ENCODE results near the gene TNNC2. TPM values are rescaled to one million over a fixed set of nuclear protein-coding genes. Genes with fewer than 3 reads are reported as not detected.

Gene TNNC2
- total and polyA plus RNA-seq, 9 of the 15 experiments (the other 6 are each of a cell fraction or from before 2014, with no cell fraction given): not detected

GRCh38 chr20:45850926-45851325, 23.8 kb upstream of the TNNC2 start (continued):
- no peak for TF ChIP-seq NFXL1 (CRISPR knock-in tag; IDR thresholded peaks at IDR 0.05)
- TF ChIP-seq MAFK (IDR thresholded peaks at IDR 0.05; ENCODE audit: low read length): no peak
- no peak for TF ChIP-seq FOXP4 (CRISPR knock-in tag; IDR thresholded peaks at IDR 0.05; ENCODE audit: borderline replicate concordance)
- TF ChIP-seq NR2C2 (CRISPR knock-in tag; IDR thresholded peaks at IDR 0.05): no peak
- 0 out of 2 replicates have a peak, but pooled peaks have one; percentile 26 for TF ChIP-seq NR2C2 (tag; IDR thresholded peaks at IDR 0.05)
- TF ChIP-seq CBX5 (IDR thresholded peaks at IDR 0.05; ENCODE audit: borderline replicate concordance, low read depth): no peak
- no peak for TF ChIP-seq ETV1 (tag; conservative IDR thresholded peaks at IDR 0.05; ENCODE audit: low read depth)
- TF ChIP-seq KLF1 (tag; IDR thresholded peaks at IDR 0.05): no peak
- TF ChIP-seq EHMT2 (IDR thresholded peaks at IDR 0.05): peak; percentile 70; the same call in 1 of the 2 replicates
- TF ChIP-seq TRIM24 (IDR thresholded peaks at IDR 0.05): peak; percentile 43 to 46; a peak in 1 of 4 replicates
- no peak for TF ChIP-seq FOXJ2 (tag; IDR thresholded peaks at IDR 0.05)
- no peak for TF ChIP-seq ZNF436 (CRISPR knock-in tag; IDR thresholded peaks at IDR 0.05)
- no peak for TF ChIP-seq RFX5 (IDR thresholded peaks at IDR 0.05; ENCODE audit: low read depth, low read length)
- TF ChIP-seq ATF7 (IDR thresholded peaks at IDR 0.05): no peak
- TF ChIP-seq ESRRB (CRISPR knock-in tag; IDR thresholded peaks at IDR 0.05; ENCODE audit: borderline replicate concordance): no peak
- TF ChIP-seq RREB1 (CRISPR knock-in tag; IDR thresholded peaks at IDR 0.05): no peak
- no peak for TF ChIP-seq FOS (IDR thresholded peaks at IDR 0.05; ENCODE audit: extremely low read depth, insufficient read length)
- no peak for TF ChIP-seq ZNF449 (CRISPR knock-in tag; IDR thresholded peaks at IDR 0.05)
- TF ChIP-seq XRCC3 (IDR thresholded peaks at IDR 0.05): no peak
- TF ChIP-seq MTA2 (IDR thresholded peaks at IDR 0.05; ENCODE audit: low read depth): peak; percentile 59; the same call in 1 of the 2 replicates
- no peak for TF ChIP-seq CHD1 (IDR thresholded peaks at IDR 0.05; ENCODE audit: low read length)
- no peak for TF ChIP-seq ZBTB8A (IDR thresholded peaks at IDR 0.05; ENCODE audit: partially characterized antibody)
- no peak; a peak in 1 of 4 replicates for TF ChIP-seq RCOR1 (IDR thresholded peaks at IDR 0.05; ENCODE audit: borderline replicate concordance in 1 of 2, low read depth in 2 of 2, low read length in 2 of 2)

Measured in K562 (cell line).